NCI-H2081 (cell line): Measurements from ENCODE around the gene ERC2.

Experiments used
- DNase-seq, 2 experiments: peaks; one replicate each; lab custom pipeline; 2025; lab: John Stamatoyannopoulos, UW

ERC2 gene

DNA sequence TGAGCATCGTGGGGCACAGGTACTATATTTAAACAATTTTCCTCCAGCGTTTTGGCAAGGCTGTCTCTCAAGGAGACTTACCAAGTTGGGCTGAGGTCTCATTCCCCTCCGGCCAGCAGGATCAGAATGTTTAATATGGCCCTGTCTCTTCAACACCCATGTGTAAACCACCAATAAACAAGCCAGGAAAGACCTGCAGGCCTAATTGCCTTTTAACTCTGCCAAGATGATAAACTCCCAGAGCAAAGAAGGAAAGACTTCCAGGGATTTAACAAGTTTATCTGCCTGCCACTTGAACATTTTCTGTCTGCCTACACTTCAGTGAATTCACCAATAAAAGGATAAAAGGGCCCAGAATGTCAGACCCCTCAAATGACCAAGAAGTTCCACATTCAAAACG lies 850.9 kb downstream of the ERC2 start:
- no peak for DNase-seq

DNA sequence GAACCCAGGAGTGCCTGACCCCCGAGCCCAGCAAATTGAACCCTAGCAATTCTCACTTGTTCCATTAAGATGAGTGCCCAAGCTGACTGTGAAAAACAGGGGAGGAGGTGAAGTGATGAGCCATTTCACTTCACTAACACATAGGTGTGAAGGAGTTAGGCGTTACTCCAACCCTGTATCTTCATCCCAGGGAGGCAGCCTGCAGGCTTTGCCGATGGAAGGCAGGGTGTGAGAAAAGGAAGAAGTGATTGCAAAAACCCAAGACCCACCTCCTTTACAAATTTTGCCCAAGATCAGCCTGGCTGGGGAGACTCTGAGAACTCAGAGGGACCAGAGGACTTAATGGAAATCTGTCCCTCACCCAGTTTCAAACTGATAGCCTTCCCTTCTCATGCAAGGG lies 851.5 kb downstream of the ERC2 start:
- no peak for DNase-seq

DNA sequence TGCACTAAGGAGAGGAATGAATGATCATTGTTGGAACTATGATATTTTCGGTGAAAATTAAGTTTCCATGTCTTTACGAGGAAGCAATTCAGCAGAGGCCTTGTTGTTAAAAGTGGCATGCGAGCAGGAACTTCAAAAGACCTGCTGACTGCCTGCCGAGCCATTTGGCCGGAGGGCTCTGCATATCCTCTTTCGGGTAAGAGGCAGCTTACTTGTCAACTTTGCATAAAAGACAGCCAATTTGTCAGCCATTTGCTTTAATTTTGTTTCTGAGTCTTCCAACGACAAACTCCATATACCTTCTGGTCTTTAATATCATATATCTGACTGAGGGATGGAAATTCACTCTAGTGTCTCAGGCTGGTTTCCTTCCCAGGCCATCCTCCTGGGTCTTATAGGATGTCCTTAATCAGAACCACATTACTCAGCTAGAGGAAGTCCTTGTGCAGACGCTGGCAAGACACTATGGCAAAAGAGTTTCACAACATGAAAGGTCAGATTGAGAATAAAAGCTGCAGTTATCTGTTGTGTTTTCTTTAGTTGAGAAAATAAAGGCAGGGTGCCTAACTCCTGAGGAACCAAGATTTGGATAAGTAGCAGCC lies 852.5 kb downstream of the ERC2 start:
- DNase-seq, result no peak

DNA sequence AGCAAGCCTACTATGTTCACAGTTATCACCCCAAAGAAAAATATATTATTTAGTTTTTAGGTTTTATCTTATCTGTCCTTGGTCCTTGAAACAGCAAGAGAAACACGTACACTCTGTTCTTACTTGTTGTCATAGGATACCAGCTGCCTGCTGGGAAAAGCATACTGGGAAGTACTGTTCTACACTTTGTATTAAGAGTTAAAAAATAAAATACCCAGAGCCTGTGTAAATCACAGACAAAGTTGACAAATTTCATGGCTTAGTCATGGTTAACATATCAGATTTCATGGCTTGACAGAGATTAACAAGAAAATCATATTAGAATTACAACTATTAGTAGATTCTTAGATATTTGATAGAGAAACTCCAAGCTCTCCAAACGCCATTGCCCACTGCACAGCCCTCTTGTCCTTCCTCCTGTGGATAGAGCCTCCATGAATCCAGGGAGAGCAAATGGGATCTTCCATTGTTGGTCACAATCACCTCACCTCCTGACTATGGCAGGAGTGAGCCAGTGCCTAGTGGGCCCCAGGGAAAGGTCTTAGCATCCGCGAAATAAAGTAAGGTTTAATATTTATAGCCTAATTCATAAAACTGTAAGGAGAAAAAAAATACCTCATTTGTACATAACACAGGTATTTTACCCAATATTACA lies 853.1 kb downstream of the ERC2 start:
- DNase-seq, result no peak

DNA sequence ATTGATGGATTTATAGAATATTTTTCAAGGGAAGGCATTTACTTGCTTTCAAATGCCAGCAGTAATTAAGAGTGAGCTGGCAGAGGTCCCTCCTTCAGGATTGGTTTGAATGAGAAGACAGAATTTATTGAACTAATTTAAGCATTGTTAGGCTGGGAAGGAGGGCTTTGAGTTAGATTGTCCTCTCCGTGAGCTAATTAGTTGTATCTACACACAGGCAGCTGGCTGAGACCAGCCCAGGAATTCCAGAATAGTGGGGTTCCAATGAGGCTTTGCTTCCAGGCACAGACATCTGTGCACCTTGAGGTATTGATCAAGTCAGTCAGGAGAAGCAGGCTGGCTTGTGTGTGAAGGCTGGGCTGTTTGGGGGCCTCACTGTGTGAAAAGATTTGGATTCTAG lies 857.1 kb downstream of the ERC2 start:
- no peak for DNase-seq

DNA sequence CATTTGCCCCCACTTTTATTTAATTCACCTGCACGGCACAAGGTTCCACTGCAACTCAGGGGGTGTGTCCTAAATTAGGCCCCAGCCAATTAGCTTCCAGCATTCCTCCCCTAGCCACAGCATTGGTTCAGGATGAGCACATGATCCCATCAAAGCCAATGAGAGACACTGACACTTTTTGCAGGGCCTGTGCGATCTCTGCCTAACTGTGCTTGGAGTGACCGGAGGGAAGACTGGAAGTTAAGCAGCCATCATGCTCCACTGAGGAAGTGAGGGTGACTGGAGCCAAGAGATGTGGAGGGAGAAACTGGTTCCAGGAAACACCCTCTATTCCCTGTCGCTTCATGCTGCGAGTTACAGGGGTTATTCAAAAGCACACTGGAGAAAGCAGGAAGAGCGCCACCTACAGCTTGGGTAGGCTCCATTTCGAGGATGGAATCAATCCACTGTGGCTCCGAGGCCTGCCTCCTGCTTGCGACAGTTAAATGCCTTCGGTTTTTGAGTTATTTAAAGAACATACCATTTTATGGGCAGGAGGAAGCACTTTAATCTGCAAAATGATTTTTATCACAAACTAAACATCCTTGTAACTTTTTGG lies 858.9 kb downstream of the ERC2 start:
- DNase-seq, result no peak

DNA sequence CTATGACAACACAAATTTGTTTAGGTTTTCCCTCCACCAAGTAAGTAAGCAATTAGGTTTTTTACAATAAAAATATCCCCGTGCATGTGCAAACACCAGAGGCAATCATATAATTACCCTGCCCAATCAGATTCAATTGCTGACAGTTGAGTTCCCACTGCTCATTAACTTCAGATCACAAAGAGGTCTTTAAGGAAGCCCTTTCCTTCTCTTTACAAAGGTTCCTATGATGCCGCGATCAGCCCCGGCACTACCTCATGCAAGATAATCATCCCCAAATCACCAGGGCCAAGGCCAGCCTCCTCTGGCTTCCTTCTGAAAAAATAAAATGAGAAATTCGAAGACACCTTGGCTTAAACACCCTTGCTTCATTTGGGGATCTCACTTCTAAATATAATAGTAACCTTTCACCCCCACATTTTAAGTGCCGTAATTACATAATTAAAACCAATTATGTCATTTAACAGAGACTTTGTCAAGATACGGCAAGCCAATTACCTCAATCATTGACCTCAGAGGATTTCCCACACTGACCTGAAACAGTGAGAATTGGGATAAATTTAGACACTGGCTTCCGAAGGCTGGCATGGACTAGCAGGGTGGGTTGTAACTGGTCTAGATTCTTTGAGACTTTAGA lies 859.8 kb downstream of the ERC2 start:
- DNase-seq, result peak; percentile 5 to 33

DNA sequence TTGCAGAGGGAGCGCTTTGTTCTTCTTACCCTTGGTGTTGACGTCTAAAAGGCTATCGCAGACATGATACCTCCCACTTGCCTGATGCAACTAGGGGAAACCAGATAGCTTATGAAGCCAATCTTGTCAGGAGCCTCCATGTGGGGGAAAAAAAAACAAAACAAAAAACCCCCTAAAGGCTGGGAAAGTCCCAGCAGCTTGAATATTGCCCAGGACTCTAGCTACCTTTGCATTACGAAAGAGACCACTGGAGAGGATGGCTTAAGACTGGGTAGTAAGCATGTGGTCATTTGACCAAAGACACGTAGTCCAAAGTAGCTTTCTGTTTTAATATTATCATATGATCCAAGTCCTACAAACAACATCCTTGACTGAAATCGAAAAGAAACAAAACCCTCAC lies 860.4 kb downstream of the ERC2 start:
- DNase-seq, result no peak

DNA sequence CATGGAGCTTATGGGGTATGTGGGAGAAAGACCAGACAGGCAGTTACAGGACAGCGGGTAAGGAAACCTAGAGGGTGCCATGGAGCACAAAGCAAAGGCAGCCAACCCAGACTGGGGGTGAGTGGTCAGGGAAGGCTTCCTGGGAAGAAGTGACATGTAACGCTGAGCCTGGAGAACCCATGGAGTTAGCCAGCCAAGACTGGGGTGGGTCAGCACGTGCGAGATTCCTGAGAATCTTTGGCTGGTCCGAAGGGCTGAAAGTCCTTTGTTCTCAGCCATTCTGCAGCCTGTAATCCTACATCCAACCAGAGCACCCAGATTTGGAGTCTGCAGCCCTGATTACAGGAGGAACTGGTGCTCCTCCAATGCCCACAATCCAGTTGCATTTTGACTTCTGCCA lies 861.1 kb downstream of the ERC2 start:
- DNase-seq, result no peak

DNA sequence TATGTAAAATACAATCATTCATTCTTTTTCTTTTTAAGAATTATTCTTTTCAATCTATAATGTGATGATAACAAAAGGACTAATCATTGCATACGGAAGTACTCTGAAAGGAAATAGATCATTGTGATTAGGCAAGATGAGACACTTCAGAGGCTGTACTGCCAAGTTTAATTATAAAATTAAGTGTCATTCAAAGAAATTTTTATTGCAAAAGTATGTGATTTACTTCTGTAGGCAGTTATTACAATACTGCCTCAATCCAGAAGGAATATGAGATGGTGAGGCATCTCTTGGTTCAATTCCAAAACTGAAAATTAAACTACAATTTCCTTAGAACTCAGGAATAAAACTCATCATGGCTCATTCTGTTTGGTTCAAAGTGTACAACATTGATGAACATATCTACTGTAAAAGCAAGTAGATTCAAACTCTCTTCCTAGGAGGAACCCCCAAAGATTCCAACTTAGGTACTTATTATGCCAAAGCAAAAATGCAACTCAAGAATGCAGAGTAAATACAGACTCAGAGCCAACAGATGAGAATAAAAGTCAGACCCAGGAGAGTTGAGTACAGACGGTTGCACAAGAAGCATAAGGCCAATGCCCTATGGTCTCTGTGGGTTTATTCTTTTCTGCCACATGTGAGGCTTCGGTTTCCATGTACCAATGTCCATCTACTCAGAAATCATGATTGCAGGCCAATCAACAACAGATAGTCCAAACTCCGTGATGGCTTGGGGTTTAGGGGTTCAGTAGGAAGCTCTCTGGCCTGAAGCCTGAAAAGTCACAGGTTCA lies 862.6 kb downstream of the ERC2 start:
- no peak for DNase-seq

DNA sequence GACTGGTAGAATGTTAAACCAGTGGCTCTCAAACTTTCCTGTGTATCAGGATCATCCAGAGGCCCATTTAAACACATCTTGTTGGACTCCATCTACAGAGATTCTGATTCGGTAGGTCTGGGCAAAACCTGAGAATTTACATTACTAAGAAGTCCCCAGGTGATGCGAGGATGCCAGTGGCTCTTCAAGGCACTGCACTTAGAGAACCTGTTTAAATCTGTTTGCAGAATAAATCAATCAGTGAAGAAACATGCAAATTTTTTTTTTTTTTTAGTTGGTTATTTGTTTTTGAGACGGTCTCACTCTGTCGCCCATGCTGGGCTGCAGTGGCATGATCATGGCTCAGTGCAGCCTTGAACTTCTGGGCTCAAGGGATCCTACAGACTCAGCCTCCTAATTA lies 863.4 kb downstream of the ERC2 start:
- no peak for DNase-seq

DNA sequence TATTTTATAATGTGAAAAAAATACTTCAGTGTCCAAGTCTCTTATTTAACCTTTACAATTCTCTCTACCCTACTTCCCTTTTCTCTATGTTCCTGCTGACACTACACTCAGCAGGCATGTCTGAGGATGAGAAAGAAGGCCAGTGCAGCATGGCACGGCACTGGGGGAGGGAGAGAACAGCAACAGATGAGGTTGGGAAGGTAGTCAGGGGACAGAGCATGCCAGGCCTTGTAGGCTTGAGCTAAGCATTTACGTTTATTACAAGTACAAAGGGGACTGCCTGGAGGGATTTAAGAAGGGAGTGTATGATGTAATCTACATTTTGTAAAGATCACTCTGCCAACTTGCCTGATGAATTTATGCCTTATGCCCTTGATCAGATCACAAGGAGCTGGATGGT lies 863.9 kb downstream of the ERC2 start:
- no peak for DNase-seq

DNA sequence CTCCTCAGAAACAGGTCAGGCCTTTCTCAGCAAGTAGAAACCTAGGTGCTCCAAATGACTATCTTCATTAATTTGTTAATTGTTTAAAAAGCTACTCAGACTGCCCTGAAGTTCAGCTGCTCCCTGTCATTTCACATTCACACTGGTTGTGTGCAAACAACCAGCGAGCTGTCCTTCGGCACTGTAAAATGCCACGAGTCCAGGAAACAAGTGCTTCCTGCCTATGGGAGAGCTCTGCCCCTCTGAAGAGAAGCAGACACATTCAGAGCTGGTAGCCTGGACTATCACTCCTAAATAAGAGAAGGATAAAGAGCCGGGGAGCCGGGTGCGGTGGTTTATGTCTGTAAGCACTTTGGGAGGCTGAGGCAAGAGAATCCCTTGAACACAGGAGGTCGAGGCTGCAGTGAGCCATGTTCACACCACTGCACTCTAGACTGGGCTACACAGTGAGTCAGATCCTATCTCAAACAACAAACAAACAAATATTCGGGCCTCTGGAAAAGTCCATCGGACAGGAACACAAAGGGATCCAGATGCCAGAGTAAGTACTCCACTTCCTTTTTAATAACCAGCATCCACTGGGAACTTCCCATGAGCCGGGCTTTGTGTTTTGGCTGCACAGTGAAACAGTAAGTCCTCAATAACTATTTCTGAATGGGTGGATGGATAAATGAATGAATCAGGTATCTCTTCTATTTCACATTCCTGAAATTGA lies 866.7 kb downstream of the ERC2 start:
- DNase-seq, result no peak

DNA sequence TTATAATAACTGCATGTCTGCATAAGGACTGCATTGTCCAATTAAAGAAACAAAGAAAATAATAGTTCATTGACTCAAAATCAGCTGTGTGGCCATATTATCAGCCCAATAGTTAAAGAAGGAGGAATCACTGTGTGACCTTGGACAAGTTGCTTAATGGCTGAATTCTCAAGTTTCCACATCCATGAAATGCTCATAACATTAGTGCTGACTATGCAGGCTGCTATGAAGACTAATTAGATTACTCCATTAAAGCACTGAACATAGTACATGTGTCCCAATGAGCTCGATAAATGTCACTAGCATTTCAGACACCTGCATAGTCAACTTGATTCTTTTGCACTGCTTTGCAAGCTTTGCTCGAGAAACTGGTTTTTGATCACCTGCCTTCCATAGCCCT lies 870.0 kb downstream of the ERC2 start:
- no peak for DNase-seq

DNA sequence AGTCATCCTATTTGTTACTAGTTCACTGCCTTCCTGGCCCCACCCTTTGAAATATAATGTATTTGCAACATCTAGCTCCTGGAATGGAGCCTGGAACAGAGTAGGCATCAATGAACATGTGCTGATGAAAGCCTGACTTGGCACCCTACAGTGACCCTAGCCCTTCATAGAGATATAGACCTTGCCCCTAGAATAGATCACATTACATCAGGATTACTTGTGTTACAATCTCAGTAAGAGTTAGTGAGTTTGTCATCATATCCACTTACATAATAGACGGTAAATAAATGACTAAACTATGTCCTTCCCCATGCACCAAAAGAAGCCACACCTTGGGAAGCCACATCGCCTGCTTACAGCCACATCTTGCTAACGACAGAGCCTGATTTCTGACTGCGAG lies 870.6 kb downstream of the ERC2 start:
- DNase-seq, result no peak

DNA sequence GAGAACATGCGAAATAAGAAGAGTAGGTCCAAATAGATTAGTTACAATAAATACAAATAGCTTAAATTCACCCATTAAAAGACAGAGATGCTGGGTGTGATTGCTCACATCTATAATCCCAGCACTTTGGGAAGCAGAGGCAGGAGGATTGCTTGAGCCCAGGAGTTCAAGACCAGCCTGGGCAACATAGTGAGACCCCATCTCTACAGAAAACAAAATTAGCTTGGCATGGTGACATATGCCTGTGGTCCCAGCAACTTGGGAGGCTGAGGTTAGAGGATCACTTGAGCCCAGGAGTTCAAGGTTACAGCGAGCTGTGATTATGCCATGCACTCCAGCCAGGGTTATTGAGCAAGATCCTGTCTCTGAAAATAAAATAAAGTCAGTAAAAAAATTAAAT lies 872.1 kb downstream of the ERC2 start:
- no peak for DNase-seq

DNA sequence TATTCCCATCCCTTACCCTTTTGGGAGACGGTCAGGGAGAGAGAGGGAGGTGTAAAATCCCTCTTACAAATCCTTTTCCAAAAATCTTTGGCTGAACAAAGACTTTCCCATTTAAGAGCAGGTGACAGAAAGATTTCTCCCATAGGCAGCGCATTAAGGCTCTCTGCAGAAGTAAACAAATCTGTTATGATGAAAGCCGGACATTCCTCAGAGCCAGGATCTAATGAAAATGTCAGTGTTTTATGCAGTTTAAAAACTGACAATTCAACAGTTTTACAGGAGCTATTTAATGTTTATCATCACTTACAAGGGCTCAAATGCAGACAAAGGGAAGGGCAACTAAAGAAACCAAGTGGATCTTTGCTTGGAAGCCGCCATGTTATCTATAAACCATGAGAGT lies 872.8 kb downstream of the ERC2 start:
- DNase-seq, result no peak

DNA sequence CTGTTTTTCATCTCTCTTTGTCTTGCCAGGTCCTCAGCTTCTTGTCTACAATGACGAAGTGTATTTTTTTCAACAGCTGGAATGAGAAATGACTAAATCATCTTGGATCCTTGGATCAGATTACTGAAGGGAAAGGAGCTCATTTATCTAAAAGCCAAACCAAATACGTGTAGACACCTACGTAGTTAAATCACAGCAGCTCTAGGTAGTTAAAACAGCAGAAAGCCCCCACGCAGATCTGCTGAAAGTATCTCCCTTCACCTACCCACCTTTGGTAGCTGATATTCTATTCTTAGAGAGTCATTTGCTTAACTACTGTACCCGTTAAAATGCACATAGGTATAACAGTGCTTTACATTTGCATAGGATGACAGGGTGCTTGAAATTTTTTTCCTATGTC lies 875.7 kb downstream of the ERC2 start:
- no peak for DNase-seq

DNA sequence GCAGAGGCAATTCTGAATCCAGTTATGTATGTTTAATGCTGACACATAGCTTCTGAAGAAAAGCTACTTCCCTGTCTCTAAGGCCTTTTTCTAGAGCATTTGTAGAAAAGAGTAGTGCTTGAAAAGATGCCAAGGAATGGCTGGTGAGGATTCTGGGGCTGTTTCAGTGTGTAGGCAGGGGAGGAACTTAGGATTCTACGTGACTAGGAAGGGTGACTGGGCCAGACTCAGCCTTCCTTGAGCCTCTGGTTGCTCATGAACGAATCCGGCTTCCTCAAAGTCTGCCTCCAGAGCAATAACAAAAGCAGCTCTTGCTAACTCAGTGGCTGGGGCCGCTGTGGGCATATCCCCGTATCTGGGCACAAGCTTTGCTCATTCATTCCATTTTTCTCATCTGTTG lies 876.4 kb downstream of the ERC2 start:
- no peak for DNase-seq

DNA sequence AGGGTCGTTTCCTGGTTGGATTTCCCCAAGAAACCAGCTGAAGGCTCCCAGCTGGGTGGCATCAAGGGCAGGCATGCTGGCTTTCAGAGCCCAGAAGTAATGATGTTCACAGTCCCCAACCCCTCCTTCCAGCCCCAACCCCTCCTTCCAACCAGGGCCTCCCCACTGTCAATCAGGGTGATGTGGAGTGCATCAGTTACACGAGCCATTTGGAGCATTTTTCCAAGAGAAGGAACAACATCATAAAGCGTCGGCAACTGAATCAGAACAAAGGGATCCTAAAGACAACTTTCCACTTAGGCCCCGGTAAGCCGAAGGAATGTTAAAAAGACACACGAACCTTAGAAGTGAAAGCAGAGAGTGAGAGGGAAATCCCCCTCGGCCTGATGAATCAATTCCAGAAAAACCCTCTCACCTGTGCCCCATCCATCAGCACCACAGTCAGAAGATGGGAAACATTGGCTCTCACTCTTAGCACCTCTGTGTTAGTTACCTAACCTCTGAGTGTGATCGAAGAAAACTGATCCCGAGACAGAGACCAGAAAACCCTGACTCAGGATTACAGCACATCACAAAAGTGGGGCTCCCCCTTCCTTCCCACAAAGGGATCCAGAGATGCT lies 880.0 kb downstream of the ERC2 start:
- DNase-seq, result no peak

DNA sequence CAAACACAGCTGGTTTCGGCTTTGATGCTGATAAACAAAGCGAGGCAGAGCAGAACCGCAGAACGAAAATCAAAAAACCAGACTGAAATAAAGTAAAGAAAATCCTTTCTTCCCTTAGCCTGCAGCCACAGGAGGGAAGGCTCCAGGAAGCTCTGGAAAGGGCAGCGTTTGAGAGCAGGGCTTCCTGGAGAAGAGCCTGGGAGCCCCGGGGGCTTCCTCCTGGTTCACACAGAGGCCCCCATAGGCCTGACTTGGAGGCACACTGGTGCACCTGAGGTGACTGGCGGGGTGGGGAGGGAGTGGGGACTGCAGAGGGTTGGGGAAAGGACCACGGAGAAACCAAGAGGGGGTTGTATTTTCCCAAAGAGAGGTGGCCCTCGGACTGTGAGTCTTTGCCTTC lies 882.4 kb downstream of the ERC2 start:
- no peak for DNase-seq
